ENCODE data around the gene ZHX3.

DNA sequence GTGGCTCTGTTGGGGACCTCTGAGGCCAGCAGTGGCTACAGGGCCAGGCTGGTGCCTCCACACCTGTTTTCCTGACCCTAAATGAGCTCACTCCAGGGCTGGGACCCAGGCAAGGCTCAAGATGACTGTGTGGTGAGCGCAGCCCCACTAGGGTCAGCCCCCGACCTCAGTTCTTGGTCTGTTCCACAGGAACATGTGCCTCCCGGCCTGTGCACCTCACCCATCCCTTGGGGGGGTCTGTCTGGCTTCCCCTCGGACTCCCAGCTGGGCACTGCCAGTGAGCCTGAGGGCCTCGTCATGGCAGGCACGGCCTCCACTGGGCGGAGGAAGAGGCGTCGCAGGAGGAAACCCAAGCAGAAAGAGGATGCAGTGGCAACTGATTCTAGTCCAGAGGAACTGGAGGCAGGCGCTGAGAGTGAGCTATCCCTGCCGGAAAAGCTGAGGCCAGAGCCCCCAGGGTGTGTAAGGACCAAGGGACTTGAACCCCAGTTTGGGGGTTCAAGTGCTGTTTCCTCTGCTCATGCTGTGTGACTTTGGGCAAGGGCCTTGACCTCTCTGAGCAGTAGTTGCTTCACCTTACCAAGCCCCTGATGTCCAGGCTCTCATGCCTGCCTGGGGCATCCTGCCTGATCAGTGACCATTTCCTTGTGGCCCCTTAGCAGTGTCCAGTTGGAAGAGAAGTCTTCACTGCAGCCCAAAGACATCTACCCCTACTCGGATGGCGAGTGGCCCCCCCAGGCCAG, 31.1 kb upstream of the ZHX3 start:
- TF ChIP-seq, protein P1, sequence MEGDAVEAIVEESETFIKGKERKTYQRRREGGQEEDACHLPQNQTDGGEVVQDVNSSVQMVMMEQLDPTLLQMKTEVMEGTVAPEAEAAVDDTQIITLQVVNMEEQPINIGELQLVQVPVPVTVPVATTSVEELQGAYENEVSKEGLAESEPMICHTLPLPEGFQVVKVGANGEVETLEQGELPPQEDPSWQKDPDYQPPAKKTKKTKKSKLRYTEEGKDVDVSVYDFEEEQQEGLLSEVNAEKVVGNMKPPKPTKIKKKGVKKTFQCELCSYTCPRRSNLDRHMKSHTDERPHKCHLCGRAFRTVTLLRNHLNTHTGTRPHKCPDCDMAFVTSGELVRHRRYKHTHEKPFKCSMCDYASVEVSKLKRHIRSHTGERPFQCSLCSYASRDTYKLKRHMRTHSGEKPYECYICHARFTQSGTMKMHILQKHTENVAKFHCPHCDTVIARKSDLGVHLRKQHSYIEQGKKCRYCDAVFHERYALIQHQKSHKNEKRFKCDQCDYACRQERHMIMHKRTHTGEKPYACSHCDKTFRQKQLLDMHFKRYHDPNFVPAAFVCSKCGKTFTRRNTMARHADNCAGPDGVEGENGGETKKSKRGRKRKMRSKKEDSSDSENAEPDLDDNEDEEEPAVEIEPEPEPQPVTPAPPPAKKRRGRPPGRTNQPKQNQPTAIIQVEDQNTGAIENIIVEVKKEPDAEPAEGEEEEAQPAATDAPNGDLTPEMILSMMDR (IDR thresholded peaks at IDR 0.05), result no peak
- TF ChIP-seq POLR2A (IDR thresholded peaks at IDR 0.05), result no peak
